Liver (tissue), 9 donors: ENCODE data around the gene AXIN1. TPM values are rescaled to one million over a fixed set of nuclear protein-coding genes. Genes with fewer than 3 reads are reported as not detected.
"Not testable (repeated sequence)": the region's sequence is repeated elsewhere in the genome, so short reads cannot be mapped to it uniquely, and the experiment has no call there.

Experiments
- DNase-seq: peaks from one replicate; pipeline ENCODE4 v3.0.0-alpha.2; 2017; ENCODE audit warnings: low spot score
- H3K27ac ChIP-seq, 2 donors: one replicate each; pipeline ENCODE4 v1.7.0; 2013; ENCODE audit warnings: inconsistent platforms in 2 of 2, low read length in 2 of 2, control low read depth in 1 of 2, low read depth in 1 of 2, mild to moderate bottlenecking in 1 of 2
- H3K27me3 ChIP-seq, 4 donors: one replicate each; pipeline versions ENCODE4 v1.6.1 to v1.7.0; 2013; ENCODE audit warnings: low read length in 3 of 4, inconsistent platforms in 1 of 4, mild to moderate bottlenecking in 1 of 4, moderate library complexity in 1 of 4; ENCODE audit not compliant: control insufficient read depth in 4 of 4, insufficient read depth in 4 of 4
- H3K36me3 ChIP-seq, 4 donors: one replicate each; pipeline versions ENCODE4 v1.6.1 to v1.7.0; 2013; ENCODE audit warnings: low read length in 3 of 4, mild to moderate bottlenecking in 3 of 4, low read depth in 1 of 4, moderate library complexity in 1 of 4; ENCODE audit not compliant: control insufficient read depth in 4 of 4, insufficient read depth in 3 of 4
- H3K4me1 ChIP-seq, 4 donors: one replicate each; pipeline versions ENCODE4 v1.6.1 to v1.7.0; 2013; ENCODE audit warnings: low read length in 3 of 4, mild to moderate bottlenecking in 3 of 4, moderate library complexity in 1 of 4; ENCODE audit not compliant: control insufficient read depth in 4 of 4, insufficient read depth in 4 of 4
- H3K4me3 ChIP-seq, 3 donors: one replicate each; pipeline versions ENCODE4 v1.6.1 to v1.7.0; 2013; ENCODE audit warnings: low read length in 3 of 3, control low read depth in 1 of 3, low read depth in 1 of 3, mild to moderate bottlenecking in 1 of 3
- H3K9ac ChIP-seq, 2 donors: one replicate each; pipeline ENCODE4 v1.7.0; 2013; ENCODE audit warnings: low read length in 2 of 2, mild to moderate bottlenecking in 2 of 2, moderate library complexity in 2 of 2, control low read depth in 1 of 2, low read depth in 1 of 2
- H3K9me3 ChIP-seq, 4 donors: one replicate each; pipeline versions ENCODE4 v1.6.1 to v1.7.0; 2013; ENCODE audit warnings: low read length in 3 of 4; ENCODE audit not compliant: control insufficient read depth in 4 of 4
- EGR1 ChIP-seq, 2 donors: IDR thresholded peaks; 2 replicates each; pipeline ENCODE4 v1.6.1; 2016 to 2018; ENCODE audit warnings: antibody characterized with exemption in 2 of 2, low read depth in 2 of 2
- FOXA1 ChIP-seq: IDR thresholded peaks from 2 replicates; pipeline ENCODE4 v1.6.1; 2016; ENCODE audit warnings: antibody characterized with exemption
- FOXA2 ChIP-seq: IDR thresholded peaks from 2 replicates; pipeline ENCODE4 v1.6.1; 2016; ENCODE audit warnings: antibody characterized with exemption
- GABPA ChIP-seq, 2 donors: IDR thresholded peaks in 1 of 2; conservative IDR thresholded peaks in 1 of 2; 2 replicates each; pipeline ENCODE4 v1.6.1; 2016; ENCODE audit warnings: antibody characterized with exemption in 2 of 2, mild to moderate bottlenecking in 1 of 2, moderate library complexity in 1 of 2
- HNF4A ChIP-seq, 2 donors: conservative IDR thresholded peaks; 2 replicates each; pipeline ENCODE4 v1.6.1; 2016; ENCODE audit warnings: antibody characterized with exemption in 2 of 2, mild to moderate bottlenecking in 2 of 2
- HNF4G ChIP-seq: IDR thresholded peaks from 2 replicates; pipeline ENCODE4 v1.6.1; 2016; ENCODE audit warnings: antibody characterized with exemption
- JUND ChIP-seq, 2 donors: IDR thresholded peaks; 2 replicates each; pipeline ENCODE4 v1.6.1; 2016; ENCODE audit warnings: antibody characterized with exemption in 2 of 2
- NR2F2 ChIP-seq: IDR thresholded peaks from 2 replicates; pipeline ENCODE4 v1.6.1; 2016; ENCODE audit warnings: antibody characterized with exemption
- RAD21 ChIP-seq, 2 donors: IDR thresholded peaks; 2 replicates each; pipeline ENCODE4 v1.6.1; 2016; ENCODE audit warnings: antibody characterized with exemption in 2 of 2, mild to moderate bottlenecking in 2 of 2
- REST ChIP-seq: IDR thresholded peaks from 2 replicates; pipeline ENCODE4 v1.6.1; 2016; ENCODE audit warnings: antibody characterized with exemption, mild to moderate bottlenecking
- RXRA ChIP-seq, 2 donors: IDR thresholded peaks; 2 replicates each; pipeline ENCODE4 v1.6.1; 2017 to 2018; ENCODE audit warnings: antibody characterized with exemption in 2 of 2, mild to moderate bottlenecking in 1 of 2
- SP1 ChIP-seq: IDR thresholded peaks from 2 replicates; pipeline ENCODE4 v1.6.1; 2018; ENCODE audit warnings: antibody characterized with exemption, mild to moderate bottlenecking
- TAF1 ChIP-seq: conservative IDR thresholded peaks from 2 replicates; pipeline ENCODE4 v1.6.1; 2016; ENCODE audit warnings: antibody characterized with exemption, mild to moderate bottlenecking
- YY1 ChIP-seq: IDR thresholded peaks from 2 replicates; pipeline ENCODE4 v1.6.1; 2016; ENCODE audit warnings: antibody characterized with exemption, mild to moderate bottlenecking
- WGBS: extraction: QIAGEN DNeasy Blood & Tissue Kit; methylation state at CpG from one replicate; pipeline ENCODE4 v1.1.7; 2013; 5-methylcytosine and 5-hydroxymethylcytosine counted together
- polyA plus RNA-seq, 2 donors: library from polyadenylated mRNA; stranded (reverse) in 1 of 2; unstranded in 1 of 2; fragments of 200-250 nt in 1 of 2; fragments of >200 nt in 1 of 2; fragmentation: Nextera tagmentation in 1 of 2; extraction: Ambion mirVana in 1 of 2; gene quantifications; one replicate each; pipeline versions ENCODE4 v1.2.1 to v1.2.3, GENCODE V29; 2013 to 2015
- total RNA-seq, 2 donors: library from RNA; depleted of rRNA; stranded (reverse); fragments of >200 nt; gene quantifications; one replicate each; pipeline ENCODE4 v1.2.3, GENCODE V29; 2014
- TF ChIP-seq, protein P1 (sequence below): fragments of 150-350 bp; IDR thresholded peaks from 2 replicates; pipeline ENCODE4 v1.5.1; 2017; ENCODE audit warnings: improper control_type of control experiment, low read depth, low read length; ENCODE audit not compliant: missing input control
- TF ChIP-seq, protein P2 (sequence below): IDR thresholded peaks from 2 replicates; pipeline ENCODE4 v1.6.1; 2016; ENCODE audit warnings: antibody characterized with exemption
- TF ChIP-seq, protein P3 (sequence below): IDR thresholded peaks from 2 replicates; pipeline ENCODE4 v1.6.1; 2016; ENCODE audit warnings: antibody characterized with exemption
- TF ChIP-seq, protein P4 (sequence below): IDR thresholded peaks from 2 replicates; pipeline ENCODE4 v1.6.1; 2016; ENCODE audit warnings: antibody characterized with exemption
- donor health status: healthy.
- donor health status: healthy.
- donor health status: healthy.
- donor health status: healthy.
- donor health status: healthy.

Gene AXIN1
- total and polyA plus RNA-seq, 4 donors: 2.0 to 10.3 (median 7.9) TPM

DNA sequence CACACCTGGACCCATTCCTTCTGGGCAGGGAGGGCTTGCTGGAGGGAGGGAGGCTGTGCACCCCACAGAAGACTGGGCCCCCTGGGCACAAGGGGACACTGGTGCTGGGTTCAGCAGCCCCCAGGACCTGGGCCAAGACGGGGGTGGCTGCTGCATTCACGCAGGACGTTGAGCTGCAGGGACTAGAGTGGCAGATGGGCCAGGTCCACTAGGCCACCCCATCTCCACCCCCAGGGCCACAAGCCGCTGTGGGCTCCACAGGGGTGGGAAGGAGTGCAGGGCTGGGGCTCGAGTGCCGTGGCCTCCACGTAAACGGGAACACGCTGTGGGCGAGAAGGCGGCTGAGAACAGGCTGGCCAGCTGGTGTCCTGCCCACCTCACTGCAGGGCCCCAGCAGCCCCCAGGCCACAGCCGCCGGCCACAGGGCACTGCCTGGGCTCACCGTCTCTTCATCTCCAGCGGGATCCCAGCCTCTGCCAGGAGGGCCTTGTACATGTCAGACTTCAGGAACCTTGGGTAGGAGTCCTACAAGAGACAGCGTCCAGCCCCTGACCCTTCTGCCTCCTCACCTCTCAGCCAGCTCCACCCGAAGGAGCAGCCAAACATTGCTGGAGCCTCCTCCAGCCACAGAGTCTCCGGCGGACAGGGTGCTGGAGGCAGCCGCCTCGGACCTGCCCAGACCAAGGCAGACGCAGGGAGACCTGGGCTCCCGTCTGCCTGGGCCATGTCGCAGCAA lies 83.3 kb downstream of the AXIN1 start:
- TF ChIP-seq GABPA (IDR thresholded peaks at IDR 0.05 in 1 of 2, conservative IDR thresholded peaks at IDR 0.05 in 1 of 2): no peak
- TF ChIP-seq FOXA1: no peak
- TF ChIP-seq EGR1 (IDR thresholded peaks at IDR 0.05; ENCODE audit: low read depth in 2 of 2): no peak
- Histone ChIP-seq H3K9me3 (no peaks in the 10 kb centered on the region), H3K4me3 (no peak overlapping the region), H3K27me3 (peaks cover 0 to 4% (median 0%) of the 10 kb centered on the region in 4 donors), H3K27ac (no peak overlapping the region), H3K36me3 (peaks cover 0 to 5% (median 1%) of the 10 kb centered on the region in 4 donors), H3K4me1 (no peaks in the 10 kb centered on the region), H3K9ac (no peak overlapping the region)
- DNase-seq: no peak
- 85% methylated on average over 24 of the region's 24 CpGs for WGBS

GRCh38 chr16:268141-269053 lies 84.1 kb downstream of the AXIN1 start:
- TF ChIP-seq GABPA (IDR thresholded peaks at IDR 0.05 in 1 of 2, conservative IDR thresholded peaks at IDR 0.05 in 1 of 2) (no peak), YY1 (no peak), EGR1 (IDR thresholded peaks at IDR 0.05; ENCODE audit: low read depth in 2 of 2) (no peak), SP1 (no peak), FOXA1 (no peak), TAF1 (no peak), HNF4A (conservative IDR thresholded peaks at IDR 0.05) (no peak), NR2F2 (no peak), REST (no peak), RXRA (IDR thresholded peaks at IDR 0.05) (no peak), HNF4G (no peak), JUND (IDR thresholded peaks at IDR 0.05) (no peak), RAD21 (IDR thresholded peaks at IDR 0.05) (no peak), FOXA2 (no peak)
- TF ChIP-seq, protein P1, sequence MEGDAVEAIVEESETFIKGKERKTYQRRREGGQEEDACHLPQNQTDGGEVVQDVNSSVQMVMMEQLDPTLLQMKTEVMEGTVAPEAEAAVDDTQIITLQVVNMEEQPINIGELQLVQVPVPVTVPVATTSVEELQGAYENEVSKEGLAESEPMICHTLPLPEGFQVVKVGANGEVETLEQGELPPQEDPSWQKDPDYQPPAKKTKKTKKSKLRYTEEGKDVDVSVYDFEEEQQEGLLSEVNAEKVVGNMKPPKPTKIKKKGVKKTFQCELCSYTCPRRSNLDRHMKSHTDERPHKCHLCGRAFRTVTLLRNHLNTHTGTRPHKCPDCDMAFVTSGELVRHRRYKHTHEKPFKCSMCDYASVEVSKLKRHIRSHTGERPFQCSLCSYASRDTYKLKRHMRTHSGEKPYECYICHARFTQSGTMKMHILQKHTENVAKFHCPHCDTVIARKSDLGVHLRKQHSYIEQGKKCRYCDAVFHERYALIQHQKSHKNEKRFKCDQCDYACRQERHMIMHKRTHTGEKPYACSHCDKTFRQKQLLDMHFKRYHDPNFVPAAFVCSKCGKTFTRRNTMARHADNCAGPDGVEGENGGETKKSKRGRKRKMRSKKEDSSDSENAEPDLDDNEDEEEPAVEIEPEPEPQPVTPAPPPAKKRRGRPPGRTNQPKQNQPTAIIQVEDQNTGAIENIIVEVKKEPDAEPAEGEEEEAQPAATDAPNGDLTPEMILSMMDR: no peak
- TF ChIP-seq, protein P2, sequence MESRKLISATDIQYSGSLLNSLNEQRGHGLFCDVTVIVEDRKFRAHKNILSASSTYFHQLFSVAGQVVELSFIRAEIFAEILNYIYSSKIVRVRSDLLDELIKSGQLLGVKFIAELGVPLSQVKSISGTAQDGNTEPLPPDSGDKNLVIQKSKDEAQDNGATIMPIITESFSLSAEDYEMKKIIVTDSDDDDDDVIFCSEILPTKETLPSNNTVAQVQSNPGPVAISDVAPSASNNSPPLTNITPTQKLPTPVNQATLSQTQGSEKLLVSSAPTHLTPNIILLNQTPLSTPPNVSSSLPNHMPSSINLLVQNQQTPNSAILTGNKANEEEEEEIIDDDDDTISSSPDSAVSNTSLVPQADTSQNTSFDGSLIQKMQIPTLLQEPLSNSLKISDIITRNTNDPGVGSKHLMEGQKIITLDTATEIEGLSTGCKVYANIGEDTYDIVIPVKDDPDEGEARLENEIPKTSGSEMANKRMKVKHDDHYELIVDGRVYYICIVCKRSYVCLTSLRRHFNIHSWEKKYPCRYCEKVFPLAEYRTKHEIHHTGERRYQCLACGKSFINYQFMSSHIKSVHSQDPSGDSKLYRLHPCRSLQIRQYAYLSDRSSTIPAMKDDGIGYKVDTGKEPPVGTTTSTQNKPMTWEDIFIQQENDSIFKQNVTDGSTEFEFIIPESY: no peak
- TF ChIP-seq, protein P3, sequence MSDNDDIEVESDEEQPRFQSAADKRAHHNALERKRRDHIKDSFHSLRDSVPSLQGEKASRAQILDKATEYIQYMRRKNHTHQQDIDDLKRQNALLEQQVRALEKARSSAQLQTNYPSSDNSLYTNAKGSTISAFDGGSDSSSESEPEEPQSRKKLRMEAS: no peak
- TF ChIP-seq, protein P4, sequence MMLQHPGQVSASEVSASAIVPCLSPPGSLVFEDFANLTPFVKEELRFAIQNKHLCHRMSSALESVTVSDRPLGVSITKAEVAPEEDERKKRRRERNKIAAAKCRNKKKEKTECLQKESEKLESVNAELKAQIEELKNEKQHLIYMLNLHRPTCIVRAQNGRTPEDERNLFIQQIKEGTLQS: no peak
- H3K4me1 ChIP-seq: no peaks in the 10 kb centered on the region
- peaks cover 0 to 14% (median 5%) of the 10 kb centered on the region in 4 donors for H3K36me3 ChIP-seq
- H3K27ac ChIP-seq: no peak overlapping the region
- no peaks in the 10 kb centered on the region for H3K9me3 ChIP-seq
- H3K4me3 ChIP-seq: no peak overlapping the region
- H3K9ac ChIP-seq: no peak overlapping the region
- H3K27me3 ChIP-seq: no peaks in the 10 kb centered on the region
- no peak for DNase-seq
- 68% methylated on average over 40 of the region's 40 CpGs for WGBS

GRCh38 chr16:267562-267961 lies 85.0 kb downstream of the AXIN1 start:
- not testable (repeated sequence) for H3K27ac ChIP-seq, DNase-seq, H3K4me1 ChIP-seq, H3K9ac ChIP-seq, H3K27me3 ChIP-seq, H3K9me3 ChIP-seq, H3K4me3 ChIP-seq
- WGBS: 88% methylated on average over 17 of the region's 17 CpGs
- peaks cover 0 to 19% (median 7%) of the 10 kb centered on the region in 4 donors for H3K36me3 ChIP-seq
